B cell (primary cell): ENCODE data around the gene SMAD2.

ENCODE experiments used
- CTCF ChIP-seq: fragments of 200-600 bp; IDR thresholded peaks from one replicate; pipeline ENCODE4 v1.8.0; 2022; ENCODE audit warnings: antibody characterized with exemption, mild to moderate bottlenecking
- EZH2 ChIP-seq: IDR thresholded peaks from 2 replicates; pipeline ENCODE4 v1.6.1; 2012; ENCODE audit warnings: borderline replicate concordance, low read depth, mild to moderate bottlenecking, moderate library complexity, low read length; ENCODE audit not compliant: insufficient read depth, poor library complexity, severe bottlenecking

- TF ChIP-seq CTCF: no peak
- TF ChIP-seq EZH2: no peak
These were observed 100.6 kb downstream of the SMAD2 start for GRCh38 chr18:47829831-47830230.
